PFSK-1 (cell line): ENCODE measurements around the gene FBXO34.

Source experiments
- FOXP2 ChIP-seq: optimal IDR thresholded peaks from 2 replicates; pipeline ENCODE3; 2011; ENCODE audit warnings: borderline replicate concordance, control low read depth, inconsistent platforms; ENCODE audit not compliant: insufficient read depth; ENCODE audit errors: extremely low read length, extremely low read depth
- POLR2AphosphoS5 ChIP-seq: IDR thresholded peaks from 2 replicates; pipeline ENCODE4 v1.6.1; 2012; ENCODE audit warnings: low read depth, mild to moderate bottlenecking, control low read depth, low read length, moderate library complexity
- SIN3A ChIP-seq: IDR thresholded peaks from 2 replicates; pipeline ENCODE4 v1.6.1; 2012; ENCODE audit warnings: mild to moderate bottlenecking, low read length, moderate library complexity, borderline replicate concordance; ENCODE audit not compliant: insufficient read depth
- TAF1 ChIP-seq: IDR thresholded peaks from 2 replicates; pipeline ENCODE4 v1.6.1; 2012; ENCODE audit warnings: low read length, control low read depth, borderline replicate concordance; ENCODE audit not compliant: insufficient read depth
- TF ChIP-seq, protein P1 (sequence below), 2 experiments: IDR thresholded peaks; 2 replicates each; pipeline versions ENCODE4 v1.6.1 to v1.8.0; 2011 to 2012; ENCODE audit warnings: low read depth in 2 of 2, low read length in 2 of 2, control low read depth in 1 of 2, inconsistent platforms in 1 of 2, mild to moderate bottlenecking in 1 of 2, moderate library complexity in 1 of 2; ENCODE audit not compliant: insufficient read depth in 1 of 2

- no peak for TF ChIP-seq POLR2AphosphoS5
- TF ChIP-seq SIN3A = no peak
- TF ChIP-seq, protein P1, sequence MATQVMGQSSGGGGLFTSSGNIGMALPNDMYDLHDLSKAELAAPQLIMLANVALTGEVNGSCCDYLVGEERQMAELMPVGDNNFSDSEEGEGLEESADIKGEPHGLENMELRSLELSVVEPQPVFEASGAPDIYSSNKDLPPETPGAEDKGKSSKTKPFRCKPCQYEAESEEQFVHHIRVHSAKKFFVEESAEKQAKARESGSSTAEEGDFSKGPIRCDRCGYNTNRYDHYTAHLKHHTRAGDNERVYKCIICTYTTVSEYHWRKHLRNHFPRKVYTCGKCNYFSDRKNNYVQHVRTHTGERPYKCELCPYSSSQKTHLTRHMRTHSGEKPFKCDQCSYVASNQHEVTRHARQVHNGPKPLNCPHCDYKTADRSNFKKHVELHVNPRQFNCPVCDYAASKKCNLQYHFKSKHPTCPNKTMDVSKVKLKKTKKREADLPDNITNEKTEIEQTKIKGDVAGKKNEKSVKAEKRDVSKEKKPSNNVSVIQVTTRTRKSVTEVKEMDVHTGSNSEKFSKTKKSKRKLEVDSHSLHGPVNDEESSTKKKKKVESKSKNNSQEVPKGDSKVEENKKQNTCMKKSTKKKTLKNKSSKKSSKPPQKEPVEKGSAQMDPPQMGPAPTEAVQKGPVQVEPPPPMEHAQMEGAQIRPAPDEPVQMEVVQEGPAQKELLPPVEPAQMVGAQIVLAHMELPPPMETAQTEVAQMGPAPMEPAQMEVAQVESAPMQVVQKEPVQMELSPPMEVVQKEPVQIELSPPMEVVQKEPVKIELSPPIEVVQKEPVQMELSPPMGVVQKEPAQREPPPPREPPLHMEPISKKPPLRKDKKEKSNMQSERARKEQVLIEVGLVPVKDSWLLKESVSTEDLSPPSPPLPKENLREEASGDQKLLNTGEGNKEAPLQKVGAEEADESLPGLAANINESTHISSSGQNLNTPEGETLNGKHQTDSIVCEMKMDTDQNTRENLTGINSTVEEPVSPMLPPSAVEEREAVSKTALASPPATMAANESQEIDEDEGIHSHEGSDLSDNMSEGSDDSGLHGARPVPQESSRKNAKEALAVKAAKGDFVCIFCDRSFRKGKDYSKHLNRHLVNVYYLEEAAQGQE (IDR thresholded peaks at IDR 0.05; ENCODE audit: insufficient read depth in 1 of 2, low read depth in 2 of 2, low read length in 2 of 2) = no peak
- no peak for TF ChIP-seq TAF1
- no peak for TF ChIP-seq FOXP2
Observed at GRCh38 chr14:55314449-55314848, 43.2 kb downstream of the FBXO34 start.
